ENCODE data around the gene ALDH1A1. TPM values are rescaled to one million over a fixed set of nuclear protein-coding genes. Genes with fewer than 3 reads are reported as not detected.
"Not testable (repeated sequence)": the region's sequence is repeated elsewhere in the genome, so short reads cannot be mapped to it uniquely, and the experiment has no call there.

Gene ALDH1A1
- total RNA-seq, 4 donors from 2014 or later, result 2.9 to 56.6 (median 27.5) TPM

DNA sequence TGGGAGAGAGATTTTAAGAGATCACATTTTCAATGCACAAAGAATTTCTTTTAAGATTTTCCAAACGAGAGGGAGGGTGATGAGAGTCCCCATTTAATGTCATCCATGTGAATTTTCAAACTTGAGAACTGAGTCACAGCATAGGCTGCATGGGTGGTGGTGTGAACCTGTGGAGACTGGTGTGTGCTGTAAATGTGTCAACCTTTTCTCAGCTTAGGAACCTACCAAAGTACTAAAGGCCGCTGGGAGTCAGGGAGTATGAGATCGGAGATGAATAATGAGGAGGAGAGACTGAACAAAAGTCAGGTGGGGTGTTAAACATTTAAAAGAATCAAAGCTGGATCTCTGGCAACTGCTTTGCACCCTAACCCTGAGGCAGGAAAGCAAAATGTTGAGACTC, 7.5 kb downstream of the ALDH1A1 start:
- Histone ChIP-seq H3K36me3 (no peaks in the 10 kb centered on the region), H3K4me3 (no peak overlapping the region), H3K27ac (no peak overlapping the region), H3K27me3 (no peaks in the 10 kb centered on the region), H3K9me3 (no peaks in the 10 kb centered on the region), H3K4me1 (peaks cover 0 to 26% (median 11%) of the 10 kb centered on the region in 3 donors)
- TF ChIP-seq POLR2A (IDR thresholded peaks at IDR 0.05), result no peak
- TF ChIP-seq, protein P1, sequence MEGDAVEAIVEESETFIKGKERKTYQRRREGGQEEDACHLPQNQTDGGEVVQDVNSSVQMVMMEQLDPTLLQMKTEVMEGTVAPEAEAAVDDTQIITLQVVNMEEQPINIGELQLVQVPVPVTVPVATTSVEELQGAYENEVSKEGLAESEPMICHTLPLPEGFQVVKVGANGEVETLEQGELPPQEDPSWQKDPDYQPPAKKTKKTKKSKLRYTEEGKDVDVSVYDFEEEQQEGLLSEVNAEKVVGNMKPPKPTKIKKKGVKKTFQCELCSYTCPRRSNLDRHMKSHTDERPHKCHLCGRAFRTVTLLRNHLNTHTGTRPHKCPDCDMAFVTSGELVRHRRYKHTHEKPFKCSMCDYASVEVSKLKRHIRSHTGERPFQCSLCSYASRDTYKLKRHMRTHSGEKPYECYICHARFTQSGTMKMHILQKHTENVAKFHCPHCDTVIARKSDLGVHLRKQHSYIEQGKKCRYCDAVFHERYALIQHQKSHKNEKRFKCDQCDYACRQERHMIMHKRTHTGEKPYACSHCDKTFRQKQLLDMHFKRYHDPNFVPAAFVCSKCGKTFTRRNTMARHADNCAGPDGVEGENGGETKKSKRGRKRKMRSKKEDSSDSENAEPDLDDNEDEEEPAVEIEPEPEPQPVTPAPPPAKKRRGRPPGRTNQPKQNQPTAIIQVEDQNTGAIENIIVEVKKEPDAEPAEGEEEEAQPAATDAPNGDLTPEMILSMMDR (IDR thresholded peaks at IDR 0.05), result no peak
- WGBS, 2 donors, result 65 to 77% methylated on average over 3 of the region's 3 CpGs
- intact Hi-C loops (cut with DNase I), result no loop called here
- DNase-seq, result no peak

DNA sequence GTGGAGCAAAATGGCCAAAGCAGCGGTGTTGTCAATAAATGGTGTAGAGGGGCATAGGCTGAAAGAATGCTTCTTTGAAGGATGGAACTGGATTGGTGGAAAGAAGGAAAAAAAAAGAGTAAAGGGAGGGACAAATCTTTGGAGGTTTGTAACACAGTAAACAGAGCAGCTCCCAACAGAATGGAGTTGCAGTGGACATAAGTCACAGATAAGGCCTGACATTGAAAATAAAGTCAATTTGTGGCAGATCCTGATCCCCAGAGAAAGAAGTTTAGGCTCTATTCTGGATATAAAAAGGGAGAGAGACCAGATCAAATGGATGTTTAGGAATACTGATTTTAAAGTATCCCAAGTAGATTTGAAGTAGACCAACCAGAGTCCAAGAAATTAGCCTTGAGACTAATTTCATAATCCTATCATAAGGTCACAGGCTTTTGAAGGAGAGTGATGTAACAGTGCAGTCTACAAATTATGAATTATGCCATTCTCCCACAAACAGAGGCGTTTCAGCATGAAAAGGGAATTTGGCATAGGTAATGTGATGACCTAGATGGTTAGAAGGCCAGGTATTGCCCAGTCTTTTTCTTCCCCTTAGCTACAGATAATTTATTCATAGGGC, 8.9 kb downstream of the ALDH1A1 start:
- no peaks in the 10 kb centered on the region for H3K9me3 ChIP-seq
- intact Hi-C loops (cut with DNase I), result no loop called here
- 60 to 82% methylated on average over 2 of the region's 2 CpGs for WGBS, 2 donors
- TF ChIP-seq, protein P1 (IDR thresholded peaks at IDR 0.05), result no peak
- TF ChIP-seq POLR2A (IDR thresholded peaks at IDR 0.05), result no peak
- DNase-seq, result no peak
- no peaks in the 10 kb centered on the region for H3K27me3 ChIP-seq
- no peak overlapping the region for H3K4me3 ChIP-seq
- no peaks in the 10 kb centered on the region for H3K36me3 ChIP-seq
- H3K27ac ChIP-seq, result no peak overlapping the region
- peaks cover 0 to 31% (median 11%) of the 10 kb centered on the region in 3 donors for H3K4me1 ChIP-seq

DNA sequence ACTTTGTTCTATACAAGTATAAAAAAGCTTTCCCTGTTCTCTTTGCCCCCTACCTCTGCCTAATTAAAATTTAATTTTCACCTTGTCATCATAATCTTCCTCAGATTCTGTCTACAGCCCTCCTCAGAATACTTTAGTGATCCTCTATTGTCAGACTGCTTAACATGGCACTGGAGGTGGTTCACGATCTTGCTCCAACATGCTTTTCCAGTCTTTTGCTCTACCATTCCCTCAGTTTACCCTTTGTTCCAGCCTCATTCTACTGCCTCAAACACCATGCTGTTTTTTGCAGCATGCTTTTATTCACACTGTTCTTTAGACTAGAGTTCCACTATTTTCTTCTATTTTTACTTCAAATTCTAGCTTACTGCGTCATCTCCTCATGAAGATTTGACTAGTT, 10.4 kb downstream of the ALDH1A1 start:
- intact Hi-C loops (cut with DNase I), result no loop called here
- H3K9me3 ChIP-seq, result no peaks in the 10 kb centered on the region
- peaks cover 0 to 16% (median 3%) of the 10 kb centered on the region in 3 donors for H3K4me1 ChIP-seq
- H3K27ac ChIP-seq, result no peak overlapping the region
- H3K4me3 ChIP-seq, result no peak overlapping the region
- TF ChIP-seq, protein P1 (IDR thresholded peaks at IDR 0.05), result no peak
- no peak for TF ChIP-seq POLR2A (IDR thresholded peaks at IDR 0.05)
- H3K27me3 ChIP-seq, result no peaks in the 10 kb centered on the region
- no peak for DNase-seq
- 82 to 94% methylated on average over 2 of the region's 2 CpGs for WGBS, 2 donors
- H3K36me3 ChIP-seq, result no peaks in the 10 kb centered on the region

DNA sequence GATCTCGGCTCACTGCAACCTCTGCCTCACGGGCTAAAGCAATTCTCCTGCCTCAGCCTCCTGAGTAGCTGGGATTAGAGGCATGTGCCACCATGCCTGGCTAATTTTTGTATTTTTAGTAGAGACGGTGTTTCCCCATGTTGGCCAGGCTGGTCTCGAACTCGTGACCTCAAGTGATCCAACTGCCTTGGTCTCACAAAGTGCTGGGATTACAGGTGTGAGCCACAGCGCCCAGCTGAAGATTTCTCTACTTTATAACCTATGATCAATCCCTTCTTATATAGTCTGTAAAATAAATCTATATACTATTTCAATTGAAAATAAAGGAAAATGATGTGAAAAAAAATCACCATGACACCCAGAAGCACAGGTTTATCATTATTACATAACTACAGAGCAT, 13.3 kb downstream of the ALDH1A1 start:
- H3K27me3 ChIP-seq; DNase-seq; H3K36me3 ChIP-seq; H3K27ac ChIP-seq; H3K9me3 ChIP-seq; H3K4me3 ChIP-seq; intact Hi-C loops (cut with DNase I): not testable (repeated sequence)
- 62 to 83% methylated on average over 6 of the region's 6 CpGs for WGBS, 2 donors
- H3K4me1 ChIP-seq, result peaks cover 0 to 29% (median 0%) of the 10 kb centered on the region in 3 donors

DNA sequence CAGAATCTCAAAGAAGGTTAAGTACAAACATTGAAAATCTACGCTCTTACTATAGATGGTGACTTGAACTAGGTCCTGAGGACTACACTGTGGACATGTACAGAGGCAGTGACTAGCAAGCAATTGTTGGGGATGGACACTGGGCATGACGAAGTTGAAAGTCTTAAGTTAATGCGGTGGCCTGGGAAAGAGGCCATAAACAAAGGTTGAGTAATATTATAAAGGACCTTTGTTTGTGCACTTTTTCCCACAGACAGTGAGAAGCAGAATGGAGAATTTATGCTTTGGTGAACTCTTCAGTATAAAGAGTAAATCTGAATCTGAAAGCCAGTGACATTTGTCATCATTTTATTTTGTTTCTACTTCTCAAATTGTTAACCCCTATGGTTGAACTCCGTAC, 15.3 kb downstream of the ALDH1A1 start:
- H3K9me3 ChIP-seq, result no peaks in the 10 kb centered on the region
- no peak for DNase-seq
- H3K27me3 ChIP-seq, result no peaks in the 10 kb centered on the region
- no peak overlapping the region for H3K27ac ChIP-seq
- no peaks in the 10 kb centered on the region for H3K36me3 ChIP-seq
- TF ChIP-seq, protein P1 (IDR thresholded peaks at IDR 0.05), result no peak
- peaks cover 0 to 37% (median 0%) of the 10 kb centered on the region in 3 donors for H3K4me1 ChIP-seq
- 84 to 88% methylated on average over 4 of the region's 4 CpGs for WGBS, 2 donors
- H3K4me3 ChIP-seq, result no peak overlapping the region
- intact Hi-C loops (cut with DNase I), result no loop called here

DNA sequence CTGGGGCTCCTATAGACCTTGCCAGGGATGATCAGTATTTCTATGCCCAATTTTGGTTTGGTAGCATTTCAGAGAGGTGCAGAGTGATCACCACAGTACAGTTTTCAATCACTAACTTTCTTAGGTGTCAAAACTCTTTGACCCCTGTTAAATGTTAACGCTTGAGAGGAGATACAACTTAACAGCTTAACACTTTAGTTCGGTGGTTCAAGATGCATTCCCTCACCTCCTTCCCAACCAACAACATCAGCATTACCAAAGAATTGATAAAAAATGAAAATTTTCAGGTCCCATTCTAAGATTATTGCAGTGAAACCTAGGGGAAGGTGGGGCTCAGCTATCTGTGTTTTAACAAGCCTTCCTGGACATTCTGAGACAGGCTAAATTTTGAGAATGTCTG, 16.2 kb downstream of the ALDH1A1 start:
- no peak overlapping the region for H3K4me3 ChIP-seq
- TF ChIP-seq, protein P1 (IDR thresholded peaks at IDR 0.05), result no peak
- no peak for TF ChIP-seq POLR2A (IDR thresholded peaks at IDR 0.05)
- no peak overlapping the region for H3K27ac ChIP-seq
- no peaks in the 10 kb centered on the region for H3K36me3 ChIP-seq
- peaks cover 0 to 37% (median 0%) of the 10 kb centered on the region in 3 donors for H3K4me1 ChIP-seq
- DNase-seq, result no peak
- intact Hi-C loops (cut with DNase I), result no loop called here
- no peaks in the 10 kb centered on the region for H3K9me3 ChIP-seq
- WGBS, 2 donors, result 81 to 93% methylated on average over 2 of the region's 2 CpGs
- H3K27me3 ChIP-seq, result no peaks in the 10 kb centered on the region

Data from esophagus squamous epithelium (tissue), 5 donors.